B cell (primary cell): Measurements from ENCODE around the gene EYS. TPM values are rescaled to one million over a fixed set of nuclear protein-coding genes. Genes with fewer than 3 reads are reported as not detected.

ENCODE experiments used
- ATAC-seq: fragments of 200-7000 bp; cut with Tn5 transposase; one replicate; pipeline ENCODE4 v1.10.0; 2021; ENCODE audit warnings: low read depth, mild to moderate bottlenecking, moderate number of reproducible peaks, moderate library complexity
- CTCF ChIA-PET: fragments of 350-600 bp; sonication (Branson Sonifier 250); formaldehyde crosslinking; loops from one replicate; lab custom pipeline; 2021; ENCODE audit warnings: antibody characterized with exemption, inconsistent platforms; lab: Charles Lee
- POLR2A ChIA-PET: fragments of 350-600 bp; sonication (Branson Sonifier 250); formaldehyde crosslinking; loops from one replicate; lab custom pipeline; 2021; ENCODE audit warnings: antibody characterized with exemption; lab: Charles Lee
- DNase-seq: peaks from one replicate; pipeline ENCODE4 v3.0.0; 2013
- H2AFZ ChIP-seq: 2 replicates; pipeline ENCODE4 v1.6.1; 2012; ENCODE audit warnings: mild to moderate bottlenecking, low read depth, low read length; ENCODE audit not compliant: insufficient read depth, poor library complexity, severe bottlenecking
- H3K27ac ChIP-seq, 2 donors: 1 replicate in 1 of 2; 2 replicates in 1 of 2; pipeline ENCODE4 v1.5.1; 2012 to 2013; ENCODE audit warnings: low read length in 2 of 2, mild to moderate bottlenecking in 2 of 2, moderate library complexity in 1 of 2
- H3K27me3 ChIP-seq, 4 experiments: fragments of 200-600 bp in 1 of 4; sonication (generic) in 1 of 4; replicated peaks in 1 of 4; 1 replicate in 2 of 4; 2 replicates in 2 of 4; pipeline versions ENCODE4 v1.6.1 to v1.7.0; 2013 to 2016; ENCODE audit warnings: low read length in 3 of 4, mild to moderate bottlenecking in 2 of 4, mixed read lengths in 1 of 4, moderate library complexity in 1 of 4; ENCODE audit not compliant: insufficient read depth in 4 of 4, control insufficient read depth in 3 of 4; ENCODE audit errors: control extremely low read depth in 1 of 4
- H3K36me3 ChIP-seq, 2 experiments: replicated peaks in 1 of 2; 1 replicate in 1 of 2; 2 replicates in 1 of 2; pipeline versions ENCODE4 v1.6.1 to v1.7.1; 2013; ENCODE audit warnings: low read length in 1 of 2; ENCODE audit not compliant: insufficient read depth in 2 of 2, control insufficient read depth in 1 of 2; ENCODE audit errors: control extremely low read depth in 1 of 2, extremely low read depth in 1 of 2
- H3K4me1 ChIP-seq, 2 donors: fragments of 200-600 bp in 1 of 2; sonication (generic) in 1 of 2; 1 replicate in 1 of 2; 2 replicates in 1 of 2; pipeline versions ENCODE4 v1.5.1 to v1.6.1; 2013 to 2017; ENCODE audit warnings: low read length in 2 of 2; ENCODE audit not compliant: control insufficient read depth in 2 of 2, insufficient read depth in 2 of 2
- H3K4me2 ChIP-seq: replicated peaks from 2 replicates; pipeline ENCODE3; 2012; ENCODE audit warnings: mild to moderate bottlenecking, low read depth, low read length; ENCODE audit not compliant: poor library complexity, severe bottlenecking
- H3K4me3 ChIP-seq, 5 experiments: fragments of 200-600 bp in 1 of 5; sonication (generic) in 1 of 5; 1 replicate in 3 of 5; 2 replicates in 2 of 5; pipeline versions ENCODE4 v1.5.1 to v1.7.0; 2011 to 2016; ENCODE audit warnings: low read length in 4 of 5, mild to moderate bottlenecking in 4 of 5, low read depth in 2 of 5, control low read depth in 1 of 5, moderate library complexity in 1 of 5; ENCODE audit not compliant: insufficient read depth in 1 of 5; ENCODE audit errors: control extremely low read depth in 1 of 5, extremely low read depth in 1 of 5
- H3K79me2 ChIP-seq: fragments of 200-600 bp; sonication (generic); one replicate; pipeline ENCODE4 v1.6.0; 2016; ENCODE audit warnings: low read length; ENCODE audit not compliant: control insufficient read depth, insufficient read depth
- H3K9ac ChIP-seq: fragments of 200-600 bp; sonication (generic); 2 replicates; pipeline ENCODE4 v1.6.1; 2017; ENCODE audit warnings: mild to moderate bottlenecking, low read length, moderate library complexity
- H3K9me3 ChIP-seq, 3 donors: one replicate each; pipeline versions ENCODE4 v1.6.1 to v1.7.1; 2013; ENCODE audit warnings: low read length in 2 of 3; ENCODE audit not compliant: control insufficient read depth in 2 of 3, insufficient read depth in 1 of 3; ENCODE audit errors: control extremely low read depth in 1 of 3
- H4K20me1 ChIP-seq: 2 replicates; pipeline ENCODE4 v1.6.0; 2012; ENCODE audit warnings: mild to moderate bottlenecking, low read length; ENCODE audit not compliant: insufficient read depth, control insufficient read depth, poor library complexity, severe bottlenecking
- H3K27ac Mint-ChIP-seq: one replicate; pipeline ENCODE4 v1.8.0; 2021; ENCODE audit warnings: mixed read lengths
- H3K27me3 Mint-ChIP-seq: one replicate; pipeline ENCODE4 v1.8.0; 2021; ENCODE audit warnings: mixed read lengths
- H3K4me1 Mint-ChIP-seq: one replicate; pipeline ENCODE4 v1.8.0; 2021; ENCODE audit warnings: mixed read lengths
- H3K4me3 Mint-ChIP-seq: one replicate; pipeline ENCODE4 v1.8.0; 2021; ENCODE audit warnings: mixed read lengths
- H3K9me3 Mint-ChIP-seq: one replicate; pipeline ENCODE4 v1.8.0; 2022; ENCODE audit warnings: mixed read lengths; ENCODE audit not compliant: insufficient read depth
- CTCF ChIP-seq: fragments of 200-600 bp; IDR thresholded peaks from one replicate; pipeline ENCODE4 v1.8.0; 2022; ENCODE audit warnings: antibody characterized with exemption, mild to moderate bottlenecking
- EZH2 ChIP-seq: IDR thresholded peaks from 2 replicates; pipeline ENCODE4 v1.6.1; 2012; ENCODE audit warnings: borderline replicate concordance, low read depth, mild to moderate bottlenecking, moderate library complexity, low read length; ENCODE audit not compliant: insufficient read depth, poor library complexity, severe bottlenecking
- WGBS: methylation state at CpG from one replicate; pipeline ENCODE4 v1.1.5; 2013; ENCODE audit warnings: missing lambda C conversion rate; ENCODE audit not compliant: insufficient coverage; 5-methylcytosine and 5-hydroxymethylcytosine counted together
- intact Hi-C: fragments of 100-400 bp; cut with micrococcal nuclease; formaldehyde crosslinking; loops from one replicate; pipeline ENCODE4 v1.10.0; 2022
- polyA plus RNA-seq: library from polyadenylated mRNA; depleted of rRNA; stranded (reverse); fragments of >200 nt; gene quantifications from 2 replicates; pipeline ENCODE4 v1.2.3, GENCODE V29; 2012
- total RNA-seq, 2 donors: library from RNA; stranded (reverse); fragments of 120-200 nt in 1 of 2; gene quantifications; 1 replicate in 1 of 2; 2 replicates in 1 of 2; pipeline versions ENCODE4 v1.2.3 to v1.2.4, GENCODE V29; 2013 to 2022

The EYS gene
- total and polyA plus RNA-seq, 2 donors (not counting 1 experiment from before 2014, with no cell fraction given) = not detected

GRCh38 chr6:64185621-64186020, 1521.4 kb downstream of the EYS start:
- intact Hi-C loops = no loop called here
- Histone ChIP-seq H3K27ac (no peak overlapping the region), H3K36me3 (no peaks in the 10 kb centered on the region), H3K9ac (no peak overlapping the region), H2AFZ (no peak overlapping the region), H3K27me3 (no peaks in the 10 kb centered on the region), H3K9me3 (no peaks in the 10 kb centered on the region), H3K4me3 (no peak overlapping the region), H4K20me1 (no peaks in the 10 kb centered on the region), H3K79me2 (no peaks in the 10 kb centered on the region), H3K4me2 (no peak overlapping the region), H3K4me1 (no peaks in the 10 kb centered on the region)
- ChIA-PET CTCF (no interaction called here), POLR2A (no interaction called here)
- H3K9me3 Mint-ChIP-seq = peaks cover 4% of the 10 kb centered on the region
- no peak overlapping the region for H3K4me3 Mint-ChIP-seq
- H3K4me1 Mint-ChIP-seq = no peaks in the 10 kb centered on the region
- H3K27me3 Mint-ChIP-seq = no peaks in the 10 kb centered on the region
- DNase-seq (no peak), ATAC-seq (no peak)
- no CpG with 5 or more reads among the region's 5 CpGs for WGBS
- TF ChIP-seq EZH2 (no peak), CTCF (no peak)
- H3K27ac Mint-ChIP-seq = no peak overlapping the region

DNA sequence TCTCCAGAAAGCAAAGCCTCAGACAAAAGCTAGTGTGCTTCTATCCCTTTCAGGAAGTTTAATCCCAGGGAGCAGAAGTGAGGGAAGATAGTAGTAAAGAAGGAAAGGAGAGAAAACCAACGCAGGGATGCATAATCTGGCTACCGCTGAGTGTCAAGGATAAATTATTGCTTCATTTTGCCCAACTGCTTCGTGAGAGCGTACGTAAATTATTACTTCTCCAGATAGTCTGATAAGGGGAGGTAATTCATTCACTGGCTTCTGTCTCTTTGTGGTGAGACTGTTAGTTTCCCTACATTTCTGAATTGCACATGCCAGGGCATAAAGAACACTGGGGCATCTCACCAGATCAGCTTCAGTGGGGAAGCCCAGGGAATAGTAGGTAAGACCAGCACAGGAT, 1531.7 kb downstream of the EYS start:
- POLR2A ChIA-PET = no interaction called here
- intact Hi-C loops = no loop called here
- ATAC-seq = no peak

More for the DNA sequence above, 1531.7 kb downstream of the EYS start:
- Histone ChIP-seq H3K4me2 (no peak overlapping the region), H3K9me3 (no peaks in the 10 kb centered on the region), H3K27me3 (no peaks in the 10 kb centered on the region), H3K4me1 (no peaks in the 10 kb centered on the region), H2AFZ (no peak overlapping the region), H3K79me2 (no peaks in the 10 kb centered on the region), H3K4me3 (no peak overlapping the region), H3K9ac (no peak overlapping the region), H3K36me3 (no peaks in the 10 kb centered on the region), H4K20me1 (no peaks in the 10 kb centered on the region), H3K27ac (no peak overlapping the region)
- H3K27me3 Mint-ChIP-seq = no peaks in the 10 kb centered on the region
- no peak overlapping the region for H3K27ac Mint-ChIP-seq
- no peak for TF ChIP-seq CTCF
- TF ChIP-seq EZH2 = no peak
- no peaks in the 10 kb centered on the region for H3K4me1 Mint-ChIP-seq
- H3K4me3 Mint-ChIP-seq = no peak overlapping the region
- H3K9me3 Mint-ChIP-seq = peaks cover 2% of the 10 kb centered on the region
- WGBS = 14% methylated on average over 1 of the region's 5 CpGs
- no peak for DNase-seq
- CTCF ChIA-PET = no interaction called here
